Keratinocyte (primary cell): Measurements from ENCODE around the gene AK8. TPM values are rescaled to one million over a fixed set of nuclear protein-coding genes. Genes with fewer than 3 reads are reported as not detected.

Experiments
- DNase-seq: peaks from one replicate; pipeline ENCODE4 v3.0.0-alpha.2; 2011; ENCODE audit warnings: low read depth, missing footprints, low spot score
- FAIRE-seq: peaks from 2 replicates; lab custom pipeline; 2011; peaks lifted over from hg19 to GRCh38; lab: Jason Lieb, UNC
- H2AFZ ChIP-seq: 2 replicates; pipeline ENCODE4 v1.6.0; 2012; ENCODE audit warnings: low read length, control low read depth, inconsistent platforms; ENCODE audit not compliant: control insufficient read depth
- H3K27ac ChIP-seq: 2 replicates; pipeline ENCODE4 v1.5.1; 2011; ENCODE audit warnings: low read length; ENCODE audit not compliant: control insufficient read depth, insufficient read depth
- H3K27me3 ChIP-seq: 3 replicates; pipeline ENCODE4 v1.6.0; 2011; ENCODE audit warnings: low read length; ENCODE audit not compliant: control insufficient read depth, insufficient read depth; ENCODE audit errors: extremely low read depth
- H3K36me3 ChIP-seq, 2 experiments: 2 replicates in 1 of 2; 3 replicates in 1 of 2; pipeline ENCODE4 v1.5.1; 2011; ENCODE audit warnings: low read length in 2 of 2, mild to moderate bottlenecking in 1 of 2; ENCODE audit not compliant: control insufficient read depth in 2 of 2, insufficient read depth in 2 of 2; ENCODE audit errors: extremely low read depth in 1 of 2
- H3K4me1 ChIP-seq: 3 replicates; pipeline ENCODE4 v1.5.1; 2011; ENCODE audit warnings: low read length; ENCODE audit not compliant: control insufficient read depth, insufficient read depth; ENCODE audit errors: extremely low read depth
- H3K4me2 ChIP-seq: 3 replicates; pipeline ENCODE4 v1.6.0; 2011; ENCODE audit warnings: low read depth, low read length; ENCODE audit not compliant: control insufficient read depth, insufficient read depth; ENCODE audit errors: extremely low read depth
- H3K4me3 ChIP-seq, 3 experiments: fragments of 200-600 bp in 1 of 3; sonication (generic) in 1 of 3; 2 replicates in 2 of 3; 3 replicates in 1 of 3; pipeline ENCODE4 v1.5.1; 2011 to 2016; ENCODE audit warnings: low read length in 3 of 3, mild to moderate bottlenecking in 3 of 3, control low read depth in 2 of 3, inconsistent platforms in 1 of 3, low read depth in 1 of 3, mixed read lengths in 1 of 3, mixed run types in 1 of 3, moderate library complexity in 1 of 3; ENCODE audit not compliant: control insufficient read depth in 2 of 3, insufficient read depth in 2 of 3; ENCODE audit errors: extremely low read depth in 1 of 3
- H3K79me2 ChIP-seq: 2 replicates; pipeline ENCODE4 v1.6.0; 2012; ENCODE audit warnings: low read length; ENCODE audit not compliant: control insufficient read depth, insufficient read depth
- H3K9ac ChIP-seq: 3 replicates; pipeline ENCODE4 v1.6.0; 2011; ENCODE audit warnings: low read length; ENCODE audit not compliant: control insufficient read depth, insufficient read depth; ENCODE audit errors: extremely low read depth
- H3K9me1 ChIP-seq: 3 replicates; pipeline ENCODE4 v1.6.0; 2011; ENCODE audit warnings: low read length; ENCODE audit not compliant: control insufficient read depth, insufficient read depth; ENCODE audit errors: extremely low read depth
- H3K9me3 ChIP-seq: 2 replicates; pipeline ENCODE4 v1.5.1; 2012; ENCODE audit warnings: low read depth, low read length; ENCODE audit not compliant: control insufficient read depth
- H4K20me1 ChIP-seq: 3 replicates; pipeline ENCODE4 v1.6.0; 2011; ENCODE audit warnings: low read length; ENCODE audit not compliant: control insufficient read depth, insufficient read depth; ENCODE audit errors: extremely low read depth
- CTCF ChIP-seq, 3 experiments: IDR thresholded peaks in 1 of 3; conservative IDR thresholded peaks in 1 of 3; optimal IDR thresholded peaks in 1 of 3; 2 replicates in 2 of 3; 3 replicates in 1 of 3; pipeline versions ENCODE3 to v1.5.1; 2011; ENCODE audit warnings: low read length in 3 of 3, mild to moderate bottlenecking in 3 of 3, moderate library complexity in 2 of 3, control low read depth in 1 of 3, inconsistent platforms in 1 of 3; ENCODE audit not compliant: insufficient read depth in 2 of 3; ENCODE audit errors: extremely low read depth in 1 of 3
- EZH2 ChIP-seq: IDR thresholded peaks from one replicate; pipeline ENCODE4 v1.6.1; 2012; ENCODE audit warnings: inconsistent platforms, mild to moderate bottlenecking, low read length, moderate library complexity
- dilution Hi-C: fragments of 300-500 bp; cut with MboI; formaldehyde crosslinking; loops from one replicate; pipeline ENCODE4 v1.7.0; 2020; ENCODE audit warnings: low sequenced_read_pairs; ENCODE audit not compliant: extremely low pct_ligation_motif_present
- polyA plus RNA-seq, 5 experiments: library from polyadenylated mRNA; depleted of rRNA in 3 of 5; stranded (reverse) in 3 of 5; stranded (forward) in 1 of 5; unstranded in 1 of 5; fragments of >200 nt; gene quantifications; 1 replicate in 1 of 5; 2 replicates in 3 of 5; 3 replicates in 1 of 5; pipeline versions ENCODE4 v1.2.1 to v1.2.3, GENCODE V29; 2011 to 2012; ENCODE audit warnings: missing spikeins in 2 of 5, low read depth in 1 of 5, low replicate concordance in 1 of 5

The AK8 gene
- polyA plus RNA-seq, 1 donor (not counting 4 experiments of a cell fraction or from before 2014, with no cell fraction given): 0.24 TPM

GRCh38 chr9:132898051-132898450, 20.0 kb upstream of the AK8 start:
- DNase-seq (no peak), FAIRE-seq (no peak)
- Histone ChIP-seq H3K27ac (no peak overlapping the region), H2AFZ (no peak overlapping the region), H3K4me2 (no peak overlapping the region), H3K9me3 (no peaks in the 10 kb centered on the region), H3K4me1 (peaks cover 16% of the 10 kb centered on the region), H4K20me1 (no peaks in the 10 kb centered on the region), H3K4me3 (no peak overlapping the region), H3K9me1 (peaks cover 3% of the 10 kb centered on the region), H3K27me3 (no peaks in the 10 kb centered on the region), H3K79me2 (no peaks in the 10 kb centered on the region), H3K36me3 (peaks cover 41 to 47% of the 10 kb centered on the region in 2 experiments), H3K9ac (no peak overlapping the region)
- TF ChIP-seq CTCF (optimal IDR thresholded peaks at IDR 0.05 in 1 of 3, IDR thresholded peaks at IDR 0.05 in 1 of 3, conservative IDR thresholded peaks at IDR 0.05 in 1 of 3; ENCODE audit: extremely low read depth in 1 of 3, insufficient read depth in 2 of 3, low read length in 3 of 3) (no peak), EZH2 (no peak)
- dilution Hi-C loops: no loop called here

- Histone ChIP-seq H3K27me3 (no peaks in the 10 kb centered on the region), H3K27ac (no peak overlapping the region), H3K4me3 (no peak overlapping the region), H2AFZ (no peak overlapping the region), H3K36me3 (peaks cover 44 to 45% of the 10 kb centered on the region in 2 experiments), H3K4me2 (no peak overlapping the region), H3K4me1 (peaks cover 16% of the 10 kb centered on the region), H3K9me1 (peaks cover 3% of the 10 kb centered on the region), H3K79me2 (no peaks in the 10 kb centered on the region), H3K9me3 (no peaks in the 10 kb centered on the region), H4K20me1 (no peaks in the 10 kb centered on the region), H3K9ac (no peak overlapping the region)
- DNase-seq: no peak
- FAIRE-seq: no peak
- dilution Hi-C loops: no loop called here
- TF ChIP-seq EZH2 (no peak), CTCF (optimal IDR thresholded peaks at IDR 0.05 in 1 of 3, IDR thresholded peaks at IDR 0.05 in 1 of 3, conservative IDR thresholded peaks at IDR 0.05 in 1 of 3; ENCODE audit: extremely low read depth in 1 of 3, insufficient read depth in 2 of 3, low read length in 3 of 3) (no peak)
Measured at GRCh38 chr9:132896906-132897305, 18.8 kb upstream of the AK8 start.
